ENCODE results near the gene OTUD1. TPM values are rescaled to one million over a fixed set of nuclear protein-coding genes. Genes with fewer than 3 reads are reported as not detected.

OTUD1 gene
- total RNA-seq, 1 experiment from 2014 or later = 3.8 TPM

GRCh38 chr10:23448323-23448722 lies 9.4 kb downstream of the OTUD1 start:
- Histone ChIP-seq H3K27me3 (ENCODE audit: insufficient read depth, low read length) (no peaks in the 10 kb centered on the region), H4K5ac (ENCODE audit: insufficient read length, low read depth, low read length) (no peak overlapping the region), H3K9ac (ENCODE audit: extremely low read depth, insufficient read length, low read length) (no peak overlapping the region), H3K23ac (ENCODE audit: insufficient read length, low read depth, low read length) (no peak overlapping the region), H4K20me1 (ENCODE audit: control insufficient read depth, insufficient read depth, insufficient read length) (no peaks in the 10 kb centered on the region), H2BK12ac (ENCODE audit: insufficient read length, low read depth, low read length) (no peak overlapping the region), H3K79me1 (ENCODE audit: insufficient read depth, low read depth, low read length, poor library complexity, severe bottlenecking) (no peaks in the 10 kb centered on the region), H3K18ac (ENCODE audit: insufficient read length, low read depth, low read length) (no peak overlapping the region), H2AFZ (ENCODE audit: low read length) (no peak overlapping the region), H4K8ac (replicated peaks; ENCODE audit: insufficient read length, low read depth, low read length) (no peak overlapping the region), H3K4me1 (ENCODE audit: insufficient read depth, low read length) (no peaks in the 10 kb centered on the region), H3K4me2 (ENCODE audit: insufficient read depth, insufficient read length, low read length) (no peak overlapping the region), H3T11ph (ENCODE audit: low read length) (no peak overlapping the region), H3K56ac (ENCODE audit: insufficient read length, low read depth, low read length) (no peak overlapping the region), H3K79me2 (ENCODE audit: insufficient read depth, low read length) (no peaks in the 10 kb centered on the region), H3K4ac (ENCODE audit: low read depth, low read length) (no peak overlapping the region), H3K23me2 (ENCODE audit: insufficient read length, low read depth, low read length, poor library complexity, severe bottlenecking) (no peaks in the 10 kb centered on the region), H4K91ac (ENCODE audit: insufficient read length, low read depth, low read length) (no peak overlapping the region), H3K9me3 (ENCODE audit: control insufficient read depth, low read depth, low read length) (no peaks in the 10 kb centered on the region), H2BK20ac (ENCODE audit: low read depth, low read length, poor library complexity, severe bottlenecking) (no peak overlapping the region), H3K14ac (ENCODE audit: insufficient read depth, low read length) (no peak overlapping the region), H2AK5ac (ENCODE audit: insufficient read length, low read length) (no peak overlapping the region), H2BK15ac (ENCODE audit: low read depth, low read length) (no peak overlapping the region), H3K27ac (ENCODE audit: insufficient read length, low read depth, low read length) (no peak overlapping the region), H2BK120ac (ENCODE audit: low read depth, low read length, poor library complexity, severe bottlenecking) (no peak overlapping the region), H2BK5ac (ENCODE audit: insufficient read length, low read length) (no peak overlapping the region)
- Mint-ChIP-seq H3K9me3 (no peaks in the 10 kb centered on the region), H3K4me1 (no peaks in the 10 kb centered on the region), H3K36me3 (ENCODE audit: insufficient read depth in 1 of 3, low read depth in 3 of 3) (peaks cover 0 to 4% (median 0%) of the 10 kb centered on the region in 3 experiments; a peak in 1 of 7 replicates), H3K27ac (no peak overlapping the region), H3K27me3 (ENCODE audit: low read depth) (no peaks in the 10 kb centered on the region), H3K4me3 (no peak overlapping the region)
- no CpG with 5 or more reads among the region's 2 CpGs for WGBS (ENCODE audit: extremely low coverage, insufficient read length, low lambda C conversion rate)
- TF ChIP-seq, protein P1, sequence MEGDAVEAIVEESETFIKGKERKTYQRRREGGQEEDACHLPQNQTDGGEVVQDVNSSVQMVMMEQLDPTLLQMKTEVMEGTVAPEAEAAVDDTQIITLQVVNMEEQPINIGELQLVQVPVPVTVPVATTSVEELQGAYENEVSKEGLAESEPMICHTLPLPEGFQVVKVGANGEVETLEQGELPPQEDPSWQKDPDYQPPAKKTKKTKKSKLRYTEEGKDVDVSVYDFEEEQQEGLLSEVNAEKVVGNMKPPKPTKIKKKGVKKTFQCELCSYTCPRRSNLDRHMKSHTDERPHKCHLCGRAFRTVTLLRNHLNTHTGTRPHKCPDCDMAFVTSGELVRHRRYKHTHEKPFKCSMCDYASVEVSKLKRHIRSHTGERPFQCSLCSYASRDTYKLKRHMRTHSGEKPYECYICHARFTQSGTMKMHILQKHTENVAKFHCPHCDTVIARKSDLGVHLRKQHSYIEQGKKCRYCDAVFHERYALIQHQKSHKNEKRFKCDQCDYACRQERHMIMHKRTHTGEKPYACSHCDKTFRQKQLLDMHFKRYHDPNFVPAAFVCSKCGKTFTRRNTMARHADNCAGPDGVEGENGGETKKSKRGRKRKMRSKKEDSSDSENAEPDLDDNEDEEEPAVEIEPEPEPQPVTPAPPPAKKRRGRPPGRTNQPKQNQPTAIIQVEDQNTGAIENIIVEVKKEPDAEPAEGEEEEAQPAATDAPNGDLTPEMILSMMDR (conservative IDR thresholded peaks at IDR 0.05) = no peak
- DNase-seq = no peak
